Astrocyte of the spinal cord (primary cell): ENCODE measurements around the gene CCDC34.

Experiments used
- DNase-seq: peaks from one replicate; pipeline ENCODE4 v3.0.0; 2011; ENCODE audit warnings: low read depth, low spot score
- H3K4me3 ChIP-seq: 2 replicates; pipeline ENCODE4 v1.5.1; 2011; ENCODE audit warnings: low read depth, mild to moderate bottlenecking, low read length, moderate library complexity
- in situ Hi-C: cut with HindIII; loops from 2 replicates; pipeline ENCODE4 v1.10.0; 2017; ENCODE audit warnings: low sequenced_read_pairs
- TF ChIP-seq, protein P1 (sequence below): IDR thresholded peaks from 2 replicates; pipeline ENCODE4 v1.5.1; 2012; ENCODE audit warnings: low read depth, mild to moderate bottlenecking, low read length, inconsistent platforms

The CCDC34 gene

DNA sequence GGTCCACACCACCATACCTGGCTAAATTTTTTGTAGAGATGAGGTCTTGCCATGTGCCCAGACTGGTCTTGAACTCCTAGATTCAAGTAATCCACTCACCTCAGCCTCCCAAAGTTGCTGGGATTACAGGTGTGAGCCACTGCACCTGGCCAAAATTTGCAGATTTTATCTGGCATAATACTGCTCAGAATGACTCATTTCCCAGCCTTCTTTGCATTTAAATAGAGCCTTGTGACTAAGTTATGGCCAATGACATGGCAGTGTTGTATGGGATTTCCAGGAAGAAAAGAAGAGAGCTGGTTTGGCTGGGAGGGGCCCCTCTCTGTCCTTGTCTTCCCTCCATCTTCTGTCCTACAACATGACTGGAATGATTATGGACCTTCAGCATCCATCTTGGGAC is 55.8 kb downstream of the CCDC34 start:
- in situ Hi-C loops, result no loop called here
- TF ChIP-seq, protein P1, sequence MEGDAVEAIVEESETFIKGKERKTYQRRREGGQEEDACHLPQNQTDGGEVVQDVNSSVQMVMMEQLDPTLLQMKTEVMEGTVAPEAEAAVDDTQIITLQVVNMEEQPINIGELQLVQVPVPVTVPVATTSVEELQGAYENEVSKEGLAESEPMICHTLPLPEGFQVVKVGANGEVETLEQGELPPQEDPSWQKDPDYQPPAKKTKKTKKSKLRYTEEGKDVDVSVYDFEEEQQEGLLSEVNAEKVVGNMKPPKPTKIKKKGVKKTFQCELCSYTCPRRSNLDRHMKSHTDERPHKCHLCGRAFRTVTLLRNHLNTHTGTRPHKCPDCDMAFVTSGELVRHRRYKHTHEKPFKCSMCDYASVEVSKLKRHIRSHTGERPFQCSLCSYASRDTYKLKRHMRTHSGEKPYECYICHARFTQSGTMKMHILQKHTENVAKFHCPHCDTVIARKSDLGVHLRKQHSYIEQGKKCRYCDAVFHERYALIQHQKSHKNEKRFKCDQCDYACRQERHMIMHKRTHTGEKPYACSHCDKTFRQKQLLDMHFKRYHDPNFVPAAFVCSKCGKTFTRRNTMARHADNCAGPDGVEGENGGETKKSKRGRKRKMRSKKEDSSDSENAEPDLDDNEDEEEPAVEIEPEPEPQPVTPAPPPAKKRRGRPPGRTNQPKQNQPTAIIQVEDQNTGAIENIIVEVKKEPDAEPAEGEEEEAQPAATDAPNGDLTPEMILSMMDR, result no peak
- DNase-seq, result no peak
- no peak overlapping the region for H3K4me3 ChIP-seq

DNA sequence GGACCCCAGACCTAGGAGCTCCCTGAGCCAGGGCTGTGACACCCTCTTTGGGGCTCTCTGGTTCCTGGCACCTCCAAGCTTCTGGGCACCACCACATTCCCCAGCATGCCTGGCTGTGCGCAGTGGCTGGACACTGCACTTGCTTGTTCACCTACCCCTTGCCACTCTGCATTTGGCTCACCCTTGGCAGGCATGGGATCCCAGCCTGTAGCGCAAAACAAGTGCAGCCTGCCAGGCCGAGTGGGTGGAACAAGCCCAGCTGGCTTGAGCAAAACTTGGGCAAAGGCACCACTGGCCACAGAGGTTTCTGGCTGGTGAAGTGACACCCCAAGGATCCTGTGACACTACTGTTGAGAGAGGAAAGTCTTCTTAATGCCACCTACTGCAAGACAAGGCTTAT is 57.3 kb downstream of the CCDC34 start:
- no peak for DNase-seq
- no peak overlapping the region for H3K4me3 ChIP-seq
- in situ Hi-C loops, result no loop called here
- TF ChIP-seq, protein P1, result no peak

DNA sequence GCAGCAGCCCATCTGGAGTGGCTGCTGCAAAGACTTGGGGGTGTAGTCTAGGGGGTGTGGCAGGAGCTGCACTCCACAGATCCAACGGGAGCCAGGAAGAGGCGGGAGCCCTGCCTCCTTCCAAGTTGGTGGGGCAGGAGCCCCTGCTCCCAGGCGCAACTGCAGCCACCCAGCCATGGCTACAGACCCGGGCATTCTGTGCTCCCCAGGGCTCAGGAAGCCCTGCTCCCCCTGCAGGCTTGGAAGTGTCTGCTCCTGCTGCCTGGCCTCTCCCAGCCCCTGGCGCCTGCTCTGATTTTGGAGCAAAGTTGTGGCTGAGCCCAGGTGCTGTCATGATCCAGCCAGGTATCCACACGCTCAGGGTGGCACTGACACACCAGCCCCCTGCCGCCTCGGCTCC is 58.5 kb downstream of the CCDC34 start:
- H3K4me3 ChIP-seq, result no peak overlapping the region
- in situ Hi-C loops, result no loop called here
- no peak for DNase-seq
- TF ChIP-seq, protein P1, result no peak

DNA sequence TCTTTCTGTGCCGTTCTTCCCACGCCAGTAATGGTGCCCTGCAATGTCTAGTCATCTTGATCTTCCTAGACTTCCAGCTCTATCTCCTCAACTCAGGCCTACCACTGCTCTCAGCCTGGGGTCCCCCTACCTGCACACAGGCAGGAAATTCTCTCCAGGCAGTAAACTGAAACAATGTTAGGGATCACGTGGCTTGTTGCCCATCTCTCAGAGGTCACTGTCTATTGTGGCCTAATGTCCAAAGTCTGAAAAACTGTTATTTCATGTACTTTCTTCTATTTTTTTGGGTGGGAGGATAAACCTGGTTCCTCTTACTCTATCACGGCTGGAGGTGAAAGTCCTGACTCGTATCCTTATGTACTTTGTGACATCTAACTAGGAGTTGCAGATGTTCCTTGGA is 59.1 kb downstream of the CCDC34 start:
- TF ChIP-seq, protein P1, result no peak
- no peak overlapping the region for H3K4me3 ChIP-seq
- in situ Hi-C loops, result no loop called here
- DNase-seq, result no peak

DNA sequence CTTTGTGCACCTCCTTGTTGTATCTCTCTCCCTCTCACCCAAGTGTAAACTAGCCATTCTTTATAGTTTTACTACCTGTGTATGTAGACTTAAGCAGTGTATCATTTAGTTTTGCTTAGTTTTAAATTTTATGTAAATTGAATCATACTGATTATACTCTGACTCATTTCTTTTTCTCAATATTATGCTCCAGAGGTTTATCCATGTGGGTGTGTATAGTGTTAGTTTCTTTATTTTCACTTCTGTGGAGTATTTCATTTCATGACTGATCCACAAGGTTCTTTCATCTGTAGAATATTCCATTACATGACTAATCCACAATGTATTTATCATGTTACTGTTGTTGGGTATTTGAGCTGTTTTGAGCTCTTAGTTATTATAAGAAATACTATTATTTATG is 62.0 kb downstream of the CCDC34 start:
- no peak overlapping the region for H3K4me3 ChIP-seq
- DNase-seq, result no peak
- in situ Hi-C loops, result no loop called here
- TF ChIP-seq, protein P1, result no peak

DNA sequence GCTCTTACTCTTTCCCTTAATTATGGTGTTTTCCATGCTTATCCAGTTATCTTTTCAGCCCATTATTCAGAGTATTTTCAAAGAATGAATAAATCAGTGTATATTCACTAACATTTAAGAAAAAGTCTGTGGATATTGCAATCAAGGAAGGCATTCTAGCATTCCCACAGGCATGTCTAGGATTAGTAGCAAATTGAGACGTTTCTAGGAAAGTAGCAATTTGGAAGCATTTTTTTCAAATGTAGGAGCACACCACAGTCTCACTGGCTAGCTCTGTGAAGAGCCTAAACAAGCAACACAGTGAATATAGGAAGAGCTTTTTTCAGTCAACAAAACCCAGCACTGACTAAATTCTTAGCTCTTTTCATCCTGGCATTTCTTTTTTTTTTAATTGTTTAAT is 65.4 kb downstream of the CCDC34 start:
- no peak for DNase-seq
- in situ Hi-C loops, result no loop called here
- TF ChIP-seq, protein P1, result no peak

DNA sequence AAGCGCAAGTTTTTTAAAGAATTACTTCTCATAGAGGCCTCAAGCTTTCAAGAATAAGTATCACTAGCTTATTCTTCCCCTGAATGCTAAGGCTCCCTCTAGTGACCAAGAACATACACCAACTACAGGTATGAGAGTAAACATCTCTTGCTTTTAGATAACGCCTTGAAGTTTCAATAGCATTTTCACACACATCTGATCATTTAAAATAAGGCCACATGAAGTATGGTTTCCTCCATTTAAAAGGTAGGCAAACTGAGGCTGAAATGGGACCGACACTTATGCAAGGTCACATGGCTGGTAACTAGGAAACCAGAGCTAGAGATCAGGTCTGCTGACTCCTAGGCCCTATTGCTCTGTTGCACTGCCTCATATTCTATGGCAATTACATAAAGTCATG is 66.5 kb downstream of the CCDC34 start:
- TF ChIP-seq, protein P1, result peak; percentile 83
- in situ Hi-C loops, result no loop called here
- no peak overlapping the region for H3K4me3 ChIP-seq
- DNase-seq, result peak; percentile 75

More for the DNA sequence above, 65.4 kb downstream of the CCDC34 start:
- no peak overlapping the region for H3K4me3 ChIP-seq
